RPMI8226 (cell line): ENCODE data around the gene ISY1.

Experiments used
- DNase-seq: peaks from one replicate; pipeline ENCODE4 v3.0.0-alpha.2; 2015

The ISY1 gene

GRCh38 chr3:129085165-129085715 is 75.6 kb downstream of the ISY1 start:
- DNase-seq, result no peak

GRCh38 chr3:129084501-129084900 is 76.4 kb downstream of the ISY1 start:
- DNase-seq, result no peak

GRCh38 chr3:129082026-129082425 is 78.8 kb downstream of the ISY1 start:
- no peak for DNase-seq

GRCh38 chr3:129081503-129081902 is 79.4 kb downstream of the ISY1 start:
- DNase-seq, result no peak

GRCh38 chr3:129078510-129078909 is 82.4 kb downstream of the ISY1 start:
- DNase-seq, result no peak
